H1 (cell line): ENCODE data around the gene NLRC5.

ENCODE experiments used
- BRCA1 ChIP-seq: IDR thresholded peaks from 2 replicates; pipeline ENCODE4 v1.6.1; 2012; ENCODE audit warnings: low read depth, low read length, improper control_type of control experiment
- CEBPB ChIP-seq: IDR thresholded peaks from 2 replicates; pipeline ENCODE4 v1.6.1; 2012; ENCODE audit warnings: low read depth, low read length
- EGR1 ChIP-seq: IDR thresholded peaks from 2 replicates; pipeline ENCODE4 v1.6.1; 2011; ENCODE audit warnings: low read depth, low read length, borderline replicate concordance
- JUN ChIP-seq: IDR thresholded peaks from 2 replicates; pipeline ENCODE4 v1.6.1; 2011; ENCODE audit warnings: low read depth, mild to moderate bottlenecking, improper control_type of control experiment, low read length
- JUND ChIP-seq: IDR thresholded peaks from 2 replicates; pipeline ENCODE4 v1.6.1; 2011; ENCODE audit warnings: mild to moderate bottlenecking, improper control_type of control experiment, low read length
- NRF1 ChIP-seq: IDR thresholded peaks from 2 replicates; pipeline ENCODE4 v1.6.1; 2011; ENCODE audit warnings: mild to moderate bottlenecking, low read depth, low read length, improper control_type of control experiment
- POLR2A ChIP-seq, 2 experiments: IDR thresholded peaks; 1 replicate in 1 of 2; 2 replicates in 1 of 2; pipeline ENCODE4 v1.6.1; 2011; ENCODE audit warnings: low read depth in 2 of 2, low read length in 2 of 2, mild to moderate bottlenecking in 2 of 2; ENCODE audit errors: control extremely low read depth in 1 of 2
- POLR2AphosphoS5 ChIP-seq: IDR thresholded peaks from 2 replicates; pipeline ENCODE4 v1.6.1; 2011; ENCODE audit warnings: low read depth, low read length
- RAD21 ChIP-seq, 2 experiments: IDR thresholded peaks in 1 of 2; conservative IDR thresholded peaks in 1 of 2; 2 replicates each; pipeline ENCODE4 v1.6.1; 2011; ENCODE audit warnings: low read depth in 2 of 2, low read length in 2 of 2, improper control_type of control experiment in 1 of 2, inconsistent platforms in 1 of 2, mild to moderate bottlenecking in 1 of 2, moderate library complexity in 1 of 2
- TF ChIP-seq, protein P1 (sequence below), 3 experiments: IDR thresholded peaks; 1 replicate in 2 of 3; 2 replicates in 1 of 3; pipeline versions ENCODE4 v1.5.1 to v1.6.1; 2011; ENCODE audit warnings: low read length in 3 of 3, mild to moderate bottlenecking in 3 of 3, inconsistent platforms in 2 of 3, low read depth in 1 of 3, moderate library complexity in 1 of 3; ENCODE audit not compliant: insufficient read depth in 1 of 3; ENCODE audit errors: control extremely low read depth in 1 of 3
- TF ChIP-seq, protein P2 (sequence below): IDR thresholded peaks from 2 replicates; pipeline ENCODE4 v1.6.1; 2012; ENCODE audit warnings: inconsistent platforms

DNA sequence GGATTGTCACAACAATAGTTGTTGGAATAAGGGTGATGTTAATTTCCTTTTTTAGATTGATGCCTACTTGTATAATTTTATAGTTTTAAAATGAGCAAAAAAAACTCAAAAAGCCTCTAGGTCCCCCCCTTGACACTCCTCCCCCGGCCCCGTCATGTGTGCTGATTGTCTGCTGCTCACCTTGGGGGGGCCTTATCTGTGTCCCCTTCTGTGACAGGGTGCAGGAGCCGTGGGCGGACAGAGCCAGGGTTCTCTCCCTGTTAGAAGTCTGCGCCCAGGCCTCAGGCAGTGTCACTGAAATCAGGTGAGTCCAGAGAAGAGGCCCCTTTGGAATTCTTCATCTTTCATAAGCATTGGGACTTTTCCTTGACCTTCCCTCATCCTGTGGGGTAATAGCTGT, 75.6 kb downstream of the NLRC5 start:
- TF ChIP-seq JUND, result no peak
- TF ChIP-seq BRCA1, result no peak
- TF ChIP-seq, protein P1, sequence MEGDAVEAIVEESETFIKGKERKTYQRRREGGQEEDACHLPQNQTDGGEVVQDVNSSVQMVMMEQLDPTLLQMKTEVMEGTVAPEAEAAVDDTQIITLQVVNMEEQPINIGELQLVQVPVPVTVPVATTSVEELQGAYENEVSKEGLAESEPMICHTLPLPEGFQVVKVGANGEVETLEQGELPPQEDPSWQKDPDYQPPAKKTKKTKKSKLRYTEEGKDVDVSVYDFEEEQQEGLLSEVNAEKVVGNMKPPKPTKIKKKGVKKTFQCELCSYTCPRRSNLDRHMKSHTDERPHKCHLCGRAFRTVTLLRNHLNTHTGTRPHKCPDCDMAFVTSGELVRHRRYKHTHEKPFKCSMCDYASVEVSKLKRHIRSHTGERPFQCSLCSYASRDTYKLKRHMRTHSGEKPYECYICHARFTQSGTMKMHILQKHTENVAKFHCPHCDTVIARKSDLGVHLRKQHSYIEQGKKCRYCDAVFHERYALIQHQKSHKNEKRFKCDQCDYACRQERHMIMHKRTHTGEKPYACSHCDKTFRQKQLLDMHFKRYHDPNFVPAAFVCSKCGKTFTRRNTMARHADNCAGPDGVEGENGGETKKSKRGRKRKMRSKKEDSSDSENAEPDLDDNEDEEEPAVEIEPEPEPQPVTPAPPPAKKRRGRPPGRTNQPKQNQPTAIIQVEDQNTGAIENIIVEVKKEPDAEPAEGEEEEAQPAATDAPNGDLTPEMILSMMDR (IDR thresholded peaks at IDR 0.05; ENCODE audit: control extremely low read depth in 1 of 3, insufficient read depth in 1 of 3, low read depth in 1 of 3, low read length in 3 of 3), result no peak
- no peak for TF ChIP-seq POLR2A (IDR thresholded peaks at IDR 0.05; ENCODE audit: control extremely low read depth in 1 of 2, low read depth in 2 of 2, low read length in 2 of 2)
- TF ChIP-seq EGR1, result no peak
- TF ChIP-seq, protein P2, sequence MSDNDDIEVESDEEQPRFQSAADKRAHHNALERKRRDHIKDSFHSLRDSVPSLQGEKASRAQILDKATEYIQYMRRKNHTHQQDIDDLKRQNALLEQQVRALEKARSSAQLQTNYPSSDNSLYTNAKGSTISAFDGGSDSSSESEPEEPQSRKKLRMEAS, result no peak
- no peak for TF ChIP-seq RAD21 (IDR thresholded peaks at IDR 0.05 in 1 of 2, conservative IDR thresholded peaks at IDR 0.05 in 1 of 2; ENCODE audit: low read depth in 2 of 2, low read length in 2 of 2)
- TF ChIP-seq CEBPB, result no peak
- no peak for TF ChIP-seq POLR2AphosphoS5
- no peak for TF ChIP-seq NRF1
- TF ChIP-seq JUN, result no peak
